Measurements from ENCODE around the gene CUBN.

GRCh38 chr10:17122726-17123661 is 6.6 kb downstream of the CUBN start:
- TF ChIP-seq CTCF (conservative IDR thresholded peaks at IDR 0.05) = no peak
- TF ChIP-seq ZFX (IDR thresholded peaks at IDR 0.05) = no peak
